OCI-LY1 (cell line): Measurements from ENCODE around the gene IL17RB.

ENCODE experiments used
- H2AFZ ChIP-seq: fragments of 200-600 bp; sonication (generic), shearing (Covaris generic); 2 replicates; pipeline ENCODE4 v1.6.0; 2014; ENCODE audit warnings: antibody characterized with exemption, mild to moderate bottlenecking, low read length
- H3F3A ChIP-seq: fragments of 200-600 bp; sonication (generic), shearing (Covaris generic); 2 replicates; pipeline ENCODE4 v1.6.0; 2014; ENCODE audit warnings: mild to moderate bottlenecking, antibody characterized with exemption, low read length, moderate library complexity; ENCODE audit not compliant: insufficient read depth
- H3K27ac ChIP-seq: fragments of 200-600 bp; sonication (generic); 2 replicates; pipeline ENCODE4 v1.5.1; 2014; ENCODE audit warnings: low read length, mixed run types, mild to moderate bottlenecking, low read depth; ENCODE audit not compliant: poor library complexity, severe bottlenecking
- H3K27me3 ChIP-seq: fragments of 200-600 bp; sonication (generic); 2 replicates; pipeline ENCODE4 v1.6.0; 2014; ENCODE audit warnings: antibody characterized with exemption, mild to moderate bottlenecking, low read length, moderate library complexity; ENCODE audit not compliant: insufficient read depth
- H3K36me3 ChIP-seq: fragments of 200-600 bp; sonication (generic); 2 replicates; pipeline ENCODE4 v1.6.1; 2014; ENCODE audit warnings: mild to moderate bottlenecking, antibody characterized with exemption, low read length, moderate library complexity, mixed read lengths; ENCODE audit not compliant: insufficient read depth
- H3K4me1 ChIP-seq: fragments of 200-600 bp; sonication (generic); 2 replicates; pipeline ENCODE4 v1.5.1; 2014; ENCODE audit warnings: mild to moderate bottlenecking, low read length, moderate library complexity; ENCODE audit not compliant: insufficient read depth, severe bottlenecking
- H3K4me2 ChIP-seq: fragments of 200-600 bp; sonication (generic), shearing (Covaris generic); 2 replicates; pipeline ENCODE4 v1.6.1; 2014; ENCODE audit warnings: low read length
- H3K4me3 ChIP-seq: fragments of 200-600 bp; sonication (generic); 2 replicates; pipeline ENCODE4 v1.5.1; 2014; ENCODE audit warnings: low read length, low read depth, mild to moderate bottlenecking, mixed read lengths; ENCODE audit not compliant: poor library complexity, severe bottlenecking
- H3K79me2 ChIP-seq: fragments of 200-600 bp; shearing (Covaris generic); 2 replicates; pipeline ENCODE4 v1.6.1; 2016; ENCODE audit warnings: mixed run types, low read length, mixed read lengths; ENCODE audit not compliant: insufficient read depth
- H3K9ac ChIP-seq: fragments of 200-600 bp; sonication (generic), shearing (Covaris generic); 2 replicates; pipeline ENCODE4 v1.6.1; 2014; ENCODE audit warnings: mild to moderate bottlenecking, low read length, mixed read lengths
- H3K9me2 ChIP-seq: fragments of 200-600 bp; sonication (generic), shearing (Covaris generic); 2 replicates; pipeline ENCODE4 v1.6.1; 2014; ENCODE audit warnings: low read depth, mild to moderate bottlenecking, low read length, mixed read lengths
- H3K9me3 ChIP-seq: fragments of 200-600 bp; shearing (Covaris generic); 2 replicates; pipeline ENCODE4 v1.6.1; 2014; ENCODE audit warnings: low read length, mixed read lengths
- H4K20me1 ChIP-seq: fragments of 200-600 bp; sonication (generic), shearing (Covaris generic); 2 replicates; pipeline ENCODE4 v1.6.0; 2016; ENCODE audit warnings: mild to moderate bottlenecking, low read length; ENCODE audit not compliant: insufficient read depth
- CTCF ChIP-seq: fragments of 200-600 bp; sonication (generic), shearing (Covaris generic); IDR thresholded peaks from 2 replicates; pipeline ENCODE4 v1.5.1; 2017; ENCODE audit warnings: mild to moderate bottlenecking, antibody characterized with exemption, low read length, moderate library complexity, mixed read lengths
- EZH2 ChIP-seq: fragments of 200-600 bp; sonication (generic), shearing (Covaris generic); IDR thresholded peaks from 2 replicates; pipeline ENCODE4 v1.8.0; 2017; ENCODE audit warnings: borderline replicate concordance, mixed run types, mild to moderate bottlenecking, antibody characterized with exemption, low read length, moderate library complexity, mixed read lengths

Gene IL17RB

GRCh38 chr3:53845881-53846133 lies 561 bp upstream of the IL17RB start:
- no peaks in the 10 kb centered on the region for H3K9me3 ChIP-seq
- peak overlapping the region; percentile 59 for H3K4me3 ChIP-seq
- no peaks in the 10 kb centered on the region for H3K36me3 ChIP-seq
- peak overlapping the region; percentile 83 for H3K4me2 ChIP-seq
- H3K79me2 ChIP-seq = no peaks in the 10 kb centered on the region
- H3F3A ChIP-seq = no peaks in the 10 kb centered on the region
- H3K27me3 ChIP-seq = peaks cover 21% of the 10 kb centered on the region
- no peak overlapping the region for H3K27ac ChIP-seq
- no peak for TF ChIP-seq EZH2
- no peak for TF ChIP-seq CTCF
- H3K9me2 ChIP-seq = no peaks in the 10 kb centered on the region
- no peak overlapping the region for H2AFZ ChIP-seq
- no peaks in the 10 kb centered on the region for H4K20me1 ChIP-seq
- H3K4me1 ChIP-seq = peaks cover 22% of the 10 kb centered on the region
- H3K9ac ChIP-seq = peak overlapping the region; percentile 45; the same call in 1 of the 2 replicates

GRCh38 chr3:53846851-53847155 lies 435 bp downstream of the IL17RB start:
- Histone ChIP-seq H3K4me1 (peaks cover 22% of the 10 kb centered on the region), H3K4me2 (peak overlapping the region; percentile 83), H3K27ac (no peak overlapping the region), H3K4me3 (peak overlapping the region; percentile 59), H3K9ac (no peak overlapping the region), H3K36me3 (no peaks in the 10 kb centered on the region), H3K79me2 (no peaks in the 10 kb centered on the region), H2AFZ (no peak overlapping the region), H4K20me1 (no peaks in the 10 kb centered on the region), H3K27me3 (peaks cover 21% of the 10 kb centered on the region), H3F3A (no peaks in the 10 kb centered on the region), H3K9me3 (no peaks in the 10 kb centered on the region), H3K9me2 (no peaks in the 10 kb centered on the region)
- TF ChIP-seq CTCF (no peak), EZH2 (no peak)

- H3F3A ChIP-seq = no peaks in the 10 kb centered on the region
- H3K27me3 ChIP-seq = peaks cover 15% of the 10 kb centered on the region
- TF ChIP-seq CTCF (no peak), EZH2 (no peak)
- no peaks in the 10 kb centered on the region for H4K20me1 ChIP-seq
- peaks cover 14% of the 10 kb centered on the region for H3K4me1 ChIP-seq
- no peak overlapping the region for H3K9ac ChIP-seq
- H3K36me3 ChIP-seq = no peaks in the 10 kb centered on the region
- no peaks in the 10 kb centered on the region for H3K9me2 ChIP-seq
- H3K9me3 ChIP-seq = no peaks in the 10 kb centered on the region
- no peaks in the 10 kb centered on the region for H3K79me2 ChIP-seq
- H3K27ac ChIP-seq = no peak overlapping the region
- H3K4me3 ChIP-seq = no peak overlapping the region
- H2AFZ ChIP-seq = no peak overlapping the region
- no peak overlapping the region for H3K4me2 ChIP-seq
Measured at GRCh38 chr3:53849916-53850315, 3.5 kb downstream of the IL17RB start.

GRCh38 chr3:53850895-53851294 lies 4.5 kb downstream of the IL17RB start:
- H4K20me1 ChIP-seq = no peaks in the 10 kb centered on the region
- no peaks in the 10 kb centered on the region for H3F3A ChIP-seq
- no peaks in the 10 kb centered on the region for H3K36me3 ChIP-seq
- H3K4me3 ChIP-seq = no peak overlapping the region
- no peak overlapping the region for H3K9ac ChIP-seq
- H3K9me2 ChIP-seq = no peaks in the 10 kb centered on the region
- no peak overlapping the region for H2AFZ ChIP-seq
- no peak overlapping the region for H3K27ac ChIP-seq
- no peaks in the 10 kb centered on the region for H3K79me2 ChIP-seq
- peaks cover 12% of the 10 kb centered on the region; the same call in 1 of the 2 replicates for H3K27me3 ChIP-seq
- H3K9me3 ChIP-seq = no peaks in the 10 kb centered on the region
- H3K4me1 ChIP-seq = peaks cover 9% of the 10 kb centered on the region
- H3K4me2 ChIP-seq = no peak overlapping the region
- no peak for TF ChIP-seq CTCF
- TF ChIP-seq EZH2 = no peak
